IPS DF 4.7 (cell line): ENCODE data around the gene TMEM140.
"Not testable (repeated sequence)": the region's sequence is repeated elsewhere in the genome, so short reads cannot be mapped to it uniquely, and the experiment has no call there.

Experiments used
- DNase-seq: peaks from one replicate; pipeline ENCODE4 v3.0.0-alpha.2; 2013; ENCODE audit warnings: low spot score; ENCODE audit errors: extremely low read depth

Gene TMEM140

DNA sequence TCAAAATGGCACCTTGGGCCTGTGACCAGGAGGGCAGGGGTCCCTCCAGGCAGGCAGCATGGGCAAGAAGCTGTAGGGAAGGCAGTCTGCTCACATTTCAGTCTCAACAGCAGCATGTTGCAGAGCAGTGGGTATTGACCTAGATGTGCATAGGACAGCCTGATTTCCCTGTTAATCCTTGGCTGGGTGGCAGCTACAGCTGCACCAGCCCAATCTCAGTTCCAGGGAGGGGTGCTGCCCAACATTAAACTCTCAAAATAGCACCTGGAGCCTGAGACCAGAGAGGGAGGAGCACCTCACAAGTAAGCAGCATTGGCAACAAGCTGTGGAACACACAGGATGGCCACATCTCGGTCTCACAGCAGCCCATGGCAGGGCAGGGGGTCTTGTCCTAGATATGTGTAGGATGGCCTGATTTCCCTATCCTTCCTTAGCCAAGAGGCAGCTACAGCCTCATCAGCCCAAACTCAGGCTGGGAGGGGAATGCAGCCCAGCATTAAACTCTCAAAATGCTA, 10.3 kb downstream of the TMEM140 start:
- no peak for DNase-seq

DNA sequence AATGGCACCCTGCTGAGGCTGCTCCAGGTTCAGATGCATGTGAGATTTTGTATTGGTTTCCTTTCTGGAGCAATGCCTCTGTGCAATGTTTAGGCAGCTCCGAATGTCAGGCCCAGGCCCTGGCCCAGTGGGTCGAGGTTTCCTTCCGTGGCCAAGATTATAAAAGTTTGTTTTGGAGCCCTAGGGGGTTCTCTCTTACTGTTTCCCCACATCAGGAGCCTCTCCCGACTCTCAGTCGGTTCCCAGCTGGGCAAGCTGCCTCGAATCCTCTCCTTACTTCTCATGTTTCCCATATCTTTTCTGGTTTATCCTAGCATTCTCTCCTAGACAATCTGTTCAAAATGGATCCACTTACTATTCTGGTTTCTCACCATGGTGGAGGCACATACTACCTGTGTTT, 11.0 kb downstream of the TMEM140 start:
- no peak for DNase-seq

GRCh38 chr7:135159359-135160085, 11.7 kb downstream of the TMEM140 start:
- no peak for DNase-seq

DNA sequence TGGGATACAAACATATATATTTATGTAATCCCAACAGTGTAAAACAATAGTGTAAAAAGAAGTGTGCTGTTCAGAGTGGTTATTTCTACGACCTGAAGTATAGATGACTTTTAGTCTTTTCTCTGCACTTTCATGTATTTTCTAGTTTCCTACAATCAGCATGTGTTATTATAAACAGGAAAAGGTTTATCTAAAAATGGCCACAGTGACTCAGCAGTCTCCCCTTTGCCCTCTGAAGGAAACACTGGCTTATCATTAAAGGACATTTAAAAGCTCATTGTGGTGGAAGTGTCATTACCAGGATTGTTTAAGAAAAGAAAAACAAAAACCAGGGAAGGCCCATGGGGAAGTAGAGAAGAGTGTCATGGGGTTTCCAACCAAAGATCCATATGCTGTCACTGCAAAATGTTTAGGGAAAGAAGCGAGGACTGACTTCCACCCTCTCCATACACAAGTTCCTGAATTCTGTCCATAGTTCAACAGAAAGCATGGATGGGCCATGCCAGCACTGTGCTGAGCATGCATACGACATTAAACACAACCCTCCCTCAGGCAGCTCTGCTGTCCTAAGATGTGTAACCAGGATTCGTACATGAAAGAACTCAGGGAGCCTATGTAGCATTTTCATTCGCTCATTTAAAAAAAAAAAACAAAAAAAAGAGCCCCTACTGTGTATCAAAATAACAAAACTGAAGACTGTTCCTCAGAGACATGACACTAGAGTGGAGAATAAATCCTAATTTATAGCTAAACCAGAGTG, 12.4 kb downstream of the TMEM140 start:
- DNase-seq, result no peak

DNA sequence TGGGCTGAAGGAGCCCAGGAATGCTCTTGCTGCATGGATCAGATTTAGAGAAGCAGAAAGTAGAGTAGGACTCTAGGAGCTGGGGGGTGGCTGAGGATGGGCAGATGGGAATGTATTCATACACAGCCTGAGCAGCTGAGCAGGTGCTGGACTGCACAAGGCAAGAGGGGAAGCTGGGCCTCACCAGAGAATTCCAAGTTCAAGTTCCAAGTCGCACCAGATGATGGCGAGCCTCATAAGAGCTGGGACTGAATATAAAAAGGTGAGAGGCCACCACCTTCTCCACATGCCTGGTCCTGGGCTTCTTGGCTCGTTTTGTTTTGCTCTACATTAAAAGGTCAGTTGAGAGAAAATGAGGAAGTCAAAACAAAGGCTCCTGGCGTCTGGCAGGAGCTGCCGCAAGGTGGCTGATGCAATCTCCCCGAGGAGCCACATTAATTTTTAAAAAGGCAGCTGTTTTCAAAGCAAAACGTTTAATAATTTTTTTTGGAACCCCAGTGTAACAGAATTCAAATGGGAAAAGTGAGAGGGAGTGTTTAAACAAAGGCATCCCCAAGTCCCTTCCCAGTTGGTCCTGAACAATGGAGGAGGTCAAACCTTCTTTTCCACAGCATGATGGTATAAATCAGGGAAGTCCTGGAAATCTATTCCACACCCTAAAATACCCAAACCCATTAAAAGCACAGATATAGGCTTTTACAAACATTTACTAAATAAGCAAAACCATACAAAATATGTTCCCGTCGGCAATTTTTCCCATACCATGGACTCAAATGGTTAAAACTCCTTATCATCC, 13.2 kb downstream of the TMEM140 start:
- DNase-seq, result no peak

- no peak for DNase-seq
Measured at GRCh38 chr7:135161669-135162068, 13.8 kb downstream of the TMEM140 start.

GRCh38 chr7:135162382-135163001, 14.6 kb downstream of the TMEM140 start:
- DNase-seq, result no peak

DNA sequence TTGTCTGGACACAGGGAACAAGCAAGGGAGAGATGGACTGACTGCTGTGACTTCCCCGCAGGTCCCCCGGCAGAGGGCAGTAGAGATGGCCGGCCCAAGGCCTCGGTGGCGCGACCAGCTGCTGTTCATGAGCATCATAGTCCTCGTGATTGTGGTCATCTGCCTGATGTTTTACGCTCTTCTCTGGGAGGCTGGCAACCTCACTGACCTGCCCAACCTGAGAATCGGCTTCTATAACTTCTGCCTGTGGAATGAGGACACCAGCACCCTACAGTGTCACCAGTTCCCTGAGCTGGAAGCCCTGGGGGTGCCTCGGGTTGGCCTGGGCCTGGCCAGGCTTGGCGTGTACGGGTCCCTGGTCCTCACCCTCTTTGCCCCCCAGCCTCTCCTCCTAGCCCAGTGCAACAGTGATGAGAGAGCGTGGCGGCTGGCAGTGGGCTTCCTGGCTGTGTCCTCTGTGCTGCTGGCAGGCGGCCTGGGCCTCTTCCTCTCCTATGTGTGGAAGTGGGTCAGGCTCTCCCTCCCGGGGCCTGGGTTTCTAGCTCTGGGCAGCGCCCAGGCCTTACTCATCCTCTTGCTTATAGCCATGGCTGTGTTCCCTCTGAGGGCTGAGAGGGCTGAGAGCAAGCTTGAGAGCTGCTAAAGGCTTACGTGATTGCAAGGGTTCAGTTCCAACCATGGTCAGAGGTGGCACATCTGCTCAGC, 16.6 kb downstream of the TMEM140 start:
- DNase-seq, result no peak

- DNase-seq, result no peak
Measured at GRCh38 chr7:135165862-135166261, 18.0 kb downstream of the TMEM140 start.

DNA sequence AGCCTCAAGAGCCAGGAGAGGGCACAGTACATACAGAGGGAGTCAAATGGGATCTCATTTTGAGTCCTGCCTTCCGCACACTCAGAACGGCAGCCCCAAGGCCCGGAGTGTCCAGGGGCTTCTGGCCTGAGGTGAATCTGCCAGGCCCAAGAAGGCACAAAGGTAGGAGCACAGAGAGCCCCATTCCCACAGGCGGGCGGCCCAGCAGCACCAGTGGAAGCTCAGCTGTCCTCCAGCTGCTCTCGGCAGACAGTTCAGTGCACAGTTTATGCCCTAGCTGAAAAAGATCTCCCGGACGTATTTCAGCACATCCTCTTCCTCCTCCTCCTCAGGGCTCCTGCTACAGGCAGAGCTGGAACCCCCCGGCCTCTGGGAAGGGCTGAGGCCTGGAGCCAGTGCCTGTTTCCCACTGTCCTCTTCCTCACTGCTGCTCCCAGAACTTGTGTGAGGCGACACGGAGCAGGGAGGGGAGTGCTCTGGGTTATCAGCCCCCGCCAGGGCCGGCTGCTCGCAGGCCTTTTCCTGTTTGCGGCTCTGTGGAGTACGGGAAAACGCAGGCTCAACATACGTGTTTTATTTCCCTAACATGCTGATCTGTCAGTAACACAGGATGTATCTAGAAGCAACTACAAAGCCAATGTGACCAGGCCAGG, 18.6 kb downstream of the TMEM140 start:
- DNase-seq, result no peak

- no peak for DNase-seq
Measured at GRCh38 chr7:135167365-135167917, 19.6 kb downstream of the TMEM140 start.

- DNase-seq, result no peak
Measured at GRCh38 chr7:135168001-135168400, 20.1 kb downstream of the TMEM140 start.

DNA sequence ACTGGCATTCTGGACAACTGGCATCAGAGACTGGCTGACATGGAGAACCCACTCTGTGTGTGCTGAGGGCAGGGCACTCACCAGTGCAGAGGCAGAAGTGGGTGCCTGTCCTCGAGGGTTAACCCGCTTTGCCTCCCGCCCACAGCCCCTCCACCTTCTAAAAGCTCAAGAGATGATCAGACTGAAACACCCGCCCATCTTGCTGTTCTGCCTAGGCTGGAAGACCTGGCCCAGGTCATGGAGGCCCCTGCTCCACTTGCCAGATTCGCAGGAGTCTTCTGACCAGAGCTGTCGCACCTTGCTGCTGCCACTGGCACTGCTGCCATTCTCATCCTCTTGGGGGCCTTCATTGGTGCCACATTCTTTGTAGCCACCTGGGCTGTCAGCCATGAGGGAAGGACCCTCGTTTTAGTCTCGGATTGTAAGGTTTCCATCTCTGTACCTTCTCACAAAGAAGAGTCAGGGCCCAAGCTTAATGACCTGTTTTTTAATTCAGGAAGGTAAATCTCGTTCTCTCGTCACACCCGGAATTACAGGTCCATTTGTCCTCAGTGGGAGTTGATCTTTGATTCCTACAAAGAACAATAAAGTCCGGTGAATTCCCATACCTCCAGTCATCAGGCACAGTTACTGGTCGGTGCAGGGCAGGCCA, 20.7 kb downstream of the TMEM140 start:
- DNase-seq, result no peak

GRCh38 chr7:135169141-135169963, 21.5 kb downstream of the TMEM140 start:
- DNase-seq, result no peak

GRCh38 chr7:135169964-135170273, 22.0 kb downstream of the TMEM140 start:
- no peak for DNase-seq

DNA sequence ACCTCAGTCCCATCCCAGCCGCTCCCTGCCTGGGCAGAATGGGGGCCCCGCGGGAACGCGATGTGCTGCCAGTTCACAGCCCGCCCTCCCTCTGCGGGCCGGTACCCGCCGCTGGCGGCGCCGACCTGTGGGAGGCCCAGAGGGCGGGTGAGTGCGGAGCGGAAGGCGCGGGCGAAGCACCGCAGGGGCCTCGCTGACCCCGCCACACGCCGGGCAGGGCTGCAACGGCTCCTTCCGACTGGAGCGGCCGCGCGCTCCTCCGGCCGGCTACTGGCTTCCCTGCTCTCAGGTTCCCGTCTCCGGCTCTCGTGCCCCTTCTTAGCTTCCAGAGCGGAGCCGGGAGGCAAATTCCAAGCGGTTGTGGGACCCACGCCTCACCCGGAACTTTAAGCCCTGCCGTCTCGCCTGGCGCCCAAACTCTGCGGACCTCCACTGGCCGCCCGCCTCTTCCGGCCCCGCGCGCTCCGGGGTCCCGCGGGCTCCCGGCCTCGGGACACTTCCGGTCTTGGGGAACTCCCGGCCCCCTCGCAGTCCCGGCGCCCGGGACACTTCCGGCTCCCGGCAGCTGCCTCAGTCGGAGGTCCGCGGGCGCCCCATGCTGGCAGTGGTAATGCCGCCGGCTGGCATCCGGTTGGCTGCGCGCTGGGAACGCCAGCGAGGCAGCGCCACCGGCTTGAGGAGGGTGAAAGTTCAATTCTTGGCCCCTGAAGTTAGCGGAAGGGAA, 22.6 kb downstream of the TMEM140 start, which contains the start of gene CYREN:
Gene CYREN (minus strand): TSS at position 434 of the 724 bp plus-strand sequence. CDS start 1,785 bp downstream, outside the sequence.
- no peak for DNase-seq

DNA sequence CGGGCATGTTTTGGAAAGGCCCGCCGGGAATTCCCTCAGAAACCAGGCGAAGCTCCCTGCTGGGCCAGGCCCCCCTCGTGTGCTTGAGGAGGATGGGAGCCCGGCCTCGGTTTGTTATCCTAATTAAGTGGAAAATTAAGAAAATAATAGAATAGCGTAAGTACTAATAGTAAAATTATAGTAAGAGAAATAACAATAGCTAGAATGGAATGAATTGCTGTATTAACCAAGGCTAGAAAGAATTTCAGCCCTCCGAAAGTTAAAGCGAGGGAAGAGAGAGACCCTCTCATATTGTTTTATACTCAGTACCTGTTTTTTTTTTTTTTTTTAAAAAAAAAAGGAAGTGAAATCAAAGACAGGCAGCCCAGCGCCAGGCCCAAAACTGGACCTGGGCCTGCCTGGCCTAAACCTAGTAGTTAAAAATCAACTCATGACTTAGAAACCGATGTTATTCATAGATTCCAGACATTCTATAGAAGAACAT, 23.2 kb downstream of the TMEM140 start:
- DNase-seq, result not testable (repeated sequence)
